ENCODE measurements around the gene DIAPH1. TPM values are rescaled to one million over a fixed set of nuclear protein-coding genes. Genes with fewer than 3 reads are reported as not detected.

DIAPH1 gene
- total and polyA plus RNA-seq, 4 donors, result 51.5 to 74.7 (median 70.9) TPM

GRCh38 chr5:141630570-141631140 is 11.9 kb upstream of the DIAPH1 start:
- H3K4me3 ChIP-seq (ENCODE audit: low read depth in 1 of 3, low read length in 3 of 3), result no peak overlapping the region
- H3K9me3 ChIP-seq (ENCODE audit: control insufficient read depth in 4 of 4, low read length in 3 of 4), result no peaks in the 10 kb centered on the region
- 96% methylated on average over 5 of the region's 5 CpGs for WGBS
- TF ChIP-seq RXRA (IDR thresholded peaks at IDR 0.05) (peak; percentile 21 to 65), RAD21 (IDR thresholded peaks at IDR 0.05) (no peak), CTCF (IDR thresholded peaks at IDR 0.05; ENCODE audit: low read depth, low read length, missing input control) (no peak), SP1 (IDR thresholded peaks at IDR 0.05) (peak; percentile 36), EGR1 (IDR thresholded peaks at IDR 0.05; ENCODE audit: low read depth in 2 of 2) (no peak), ZBTB33 (IDR thresholded peaks at IDR 0.05) (no peak), TAF1 (conservative IDR thresholded peaks at IDR 0.05) (no peak), HNF4G (IDR thresholded peaks at IDR 0.05) (no peak), HNF4A (conservative IDR thresholded peaks at IDR 0.05) (peak in 1 of 2 donors; percentile 24)
- H3K27me3 ChIP-seq (ENCODE audit: control insufficient read depth in 4 of 4, insufficient read depth in 4 of 4, low read length in 3 of 4), result no peaks in the 10 kb centered on the region
- no peak overlapping the region for H3K27ac ChIP-seq (ENCODE audit: low read depth in 1 of 2, low read length in 2 of 2)
- peaks cover 1 to 34% (median 29%) of the 10 kb centered on the region in 4 donors for H3K36me3 ChIP-seq (ENCODE audit: control insufficient read depth in 4 of 4, insufficient read depth in 3 of 4, low read depth in 1 of 4, low read length in 3 of 4)
- no peak overlapping the region for H3K9ac ChIP-seq (ENCODE audit: low read depth in 1 of 2, low read length in 2 of 2)
- DNase-seq (ENCODE audit: low spot score), result no peak
- peaks cover 2 to 15% (median 13%) of the 10 kb centered on the region in 4 donors for H3K4me1 ChIP-seq (ENCODE audit: control insufficient read depth in 4 of 4, insufficient read depth in 4 of 4, low read length in 3 of 4)

- H3K4me1 ChIP-seq (ENCODE audit: control insufficient read depth in 4 of 4, insufficient read depth in 4 of 4, low read length in 3 of 4), result peaks cover 0 to 8% (median 6%) of the 10 kb centered on the region in 4 donors
- no peak for DNase-seq (ENCODE audit: low spot score)
- no peaks in the 10 kb centered on the region for H3K27me3 ChIP-seq (ENCODE audit: control insufficient read depth in 4 of 4, insufficient read depth in 4 of 4, low read length in 3 of 4)
- 98% methylated on average over 6 of the region's 6 CpGs for WGBS
- TF ChIP-seq JUND (IDR thresholded peaks at IDR 0.05) (no peak), GABPA (IDR thresholded peaks at IDR 0.05 in 1 of 2, conservative IDR thresholded peaks at IDR 0.05 in 1 of 2) (no peak), FOXA2 (IDR thresholded peaks at IDR 0.05) (no peak), REST (IDR thresholded peaks at IDR 0.05) (no peak), SP1 (IDR thresholded peaks at IDR 0.05) (no peak), NR2F2 (IDR thresholded peaks at IDR 0.05) (no peak), RXRA (IDR thresholded peaks at IDR 0.05) (no peak), HNF4A (conservative IDR thresholded peaks at IDR 0.05) (no peak), EGR1 (IDR thresholded peaks at IDR 0.05; ENCODE audit: low read depth in 2 of 2) (no peak), YY1 (IDR thresholded peaks at IDR 0.05) (no peak), CTCF (IDR thresholded peaks at IDR 0.05; ENCODE audit: low read depth, low read length, missing input control) (no peak), HNF4G (IDR thresholded peaks at IDR 0.05) (no peak), MAX (IDR thresholded peaks at IDR 0.05) (no peak)
- no peak overlapping the region for H3K9ac ChIP-seq (ENCODE audit: low read depth in 1 of 2, low read length in 2 of 2)
- no peaks in the 10 kb centered on the region for H3K9me3 ChIP-seq (ENCODE audit: control insufficient read depth in 4 of 4, low read length in 3 of 4)
- no peak overlapping the region for H3K4me3 ChIP-seq (ENCODE audit: low read depth in 1 of 3, low read length in 3 of 3)
- peaks cover 7 to 52% (median 45%) of the 10 kb centered on the region in 4 donors for H3K36me3 ChIP-seq (ENCODE audit: control insufficient read depth in 4 of 4, insufficient read depth in 3 of 4, low read depth in 1 of 4, low read length in 3 of 4)
- H3K27ac ChIP-seq (ENCODE audit: low read depth in 1 of 2, low read length in 2 of 2), result no peak overlapping the region
Observed at GRCh38 chr5:141628175-141628788, 9.5 kb upstream of the DIAPH1 start.

Data from liver (tissue), 9 donors.